CD4-positive, alpha-beta T cell treated with Interleukin-17A for 1 hour (primary cell): ENCODE results near the gene CLDND1.
"Not testable (repeated sequence)": the region's sequence is repeated elsewhere in the genome, so short reads cannot be mapped to it uniquely, and the experiment has no call there.

Experiments
- DNase-seq: peaks from one replicate; pipeline ENCODE4 v3.0.0-alpha.2; 2020

The CLDND1 gene

GRCh38 chr3:98522544-98523281, at the start of gene CLDND1:
Gene CLDND1, minus strand, starts transcription at chr3:98522902. Its CDS starts 1,478 bp downstream, at chr3:98521424.
- DNase-seq: peak; percentile 96

GRCh38 chr3:98568402-98568801, 45.7 kb upstream of the CLDND1 start:
- DNase-seq: no peak

GRCh38 chr3:98567666-98568270, 45.1 kb upstream of the CLDND1 start:
- DNase-seq: peak; percentile 47

- no peak for DNase-seq
Measured at GRCh38 chr3:98565843-98566242, 43.1 kb upstream of the CLDND1 start.

GRCh38 chr3:98565237-98565643, 42.5 kb upstream of the CLDND1 start:
- peak; percentile 22 for DNase-seq

- peak; percentile 83 for DNase-seq
Measured at GRCh38 chr3:98564282-98565005, 41.7 kb upstream of the CLDND1 start.

- DNase-seq: peak; percentile 84
Measured at GRCh38 chr3:98563661-98564281, 41.1 kb upstream of the CLDND1 start.

- DNase-seq: peak; percentile 59
Measured at GRCh38 chr3:98561727-98562521, 39.2 kb upstream of the CLDND1 start.

- no peak for DNase-seq
Measured at GRCh38 chr3:98560911-98561310, 38.2 kb upstream of the CLDND1 start.

- not testable (repeated sequence) for DNase-seq
Measured at GRCh38 chr3:98559769-98560168, 37.1 kb upstream of the CLDND1 start.

GRCh38 chr3:98558100-98558827, 35.6 kb upstream of the CLDND1 start:
- no peak for DNase-seq

GRCh38 chr3:98557324-98558010, 34.8 kb upstream of the CLDND1 start:
- peak; percentile 54 for DNase-seq

GRCh38 chr3:98556164-98557130, 33.7 kb upstream of the CLDND1 start:
- DNase-seq: peak; percentile 68

- no peak for DNase-seq
Measured at GRCh38 chr3:98555025-98555379, 32.3 kb upstream of the CLDND1 start.

GRCh38 chr3:98554580-98554979, 31.9 kb upstream of the CLDND1 start:
- DNase-seq: no peak

- no peak for DNase-seq
Measured at GRCh38 chr3:98553753-98554152, 31.1 kb upstream of the CLDND1 start.

GRCh38 chr3:98553021-98553563, 30.4 kb upstream of the CLDND1 start:
- no peak for DNase-seq

GRCh38 chr3:98552232-98553020, 29.7 kb upstream of the CLDND1 start:
- no peak for DNase-seq

GRCh38 chr3:98551754-98552153, 29.1 kb upstream of the CLDND1 start:
- DNase-seq: no peak
